GM12878 (cell line): ENCODE data around the gene BPI. TPM values are rescaled to one million over a fixed set of nuclear protein-coding genes. Genes with fewer than 3 reads are reported as not detected.

Source experiments
- ATAC-seq: fragments of 200-7000 bp; cut with Tn5 transposase; 3 replicates; pipeline ENCODE4 v1.9.1; 2020; ENCODE audit warnings: mild to moderate bottlenecking, moderate library complexity
- BruUV-seq: library from RNA; stranded (reverse); fragments of 400-500 nt; replicated peaks from 2 replicates; lab custom pipeline; 2021; lab: Mats Ljungman, UMichigan
- CTCF ChIA-PET: fragments of 300-600 bp; sonication (Branson Sonifier 250); formaldehyde crosslinking; extraction: SDS; loops from one replicate; lab custom pipeline; 2021; ENCODE audit warnings: inconsistent platforms; lab: Yijun Ruan, JAX
- POLR2A ChIA-PET: fragments of 350-600 bp; formaldehyde crosslinking; extraction: SDS; loops from one replicate; lab custom pipeline; 2021; ENCODE audit warnings: inconsistent platforms; lab: Charles Lee
- RAD21 ChIA-PET: fragments of 300-600 bp; sonication (Branson Sonifier 250); formaldehyde crosslinking; loops from one replicate; lab custom pipeline; 2023; ENCODE audit warnings: antibody characterized with exemption; ENCODE audit not compliant: unreplicated experiment; lab: Charles Lee
- SMC1A ChIA-PET: fragments of 300-600 bp; sonication (Branson Sonifier 250); formaldehyde crosslinking; loops from one replicate; lab custom pipeline; 2023; ENCODE audit not compliant: unreplicated experiment, uncharacterized antibody; lab: Charles Lee
- DNase-seq: peaks from one replicate; pipeline ENCODE4 v3.0.0-alpha.2; 2011; ENCODE audit warnings: low read depth, low spot score
- FAIRE-seq: peaks from 3 replicates; lab custom pipeline; 2011; peaks lifted over from hg19 to GRCh38; lab: Jason Lieb, UNC
- H2AFZ ChIP-seq: 2 replicates; pipeline ENCODE4 v1.6.0; 2011; ENCODE audit warnings: low read depth, low read length, control low read depth; ENCODE audit not compliant: control insufficient read depth
- H3K27ac ChIP-seq: 2 replicates; pipeline ENCODE4 v1.5.1; 2011; ENCODE audit warnings: control low read depth; ENCODE audit not compliant: control insufficient read depth, insufficient read depth
- H3K27me3 ChIP-seq, 2 experiments: replicated peaks in 1 of 2; 2 replicates each; pipeline versions ENCODE4 v1.6.0 to v1.6.1; 2011; ENCODE audit warnings: low read length in 1 of 2; ENCODE audit not compliant: control insufficient read depth in 2 of 2, insufficient read depth in 2 of 2
- H3K36me3 ChIP-seq, 2 experiments: 2 replicates each; pipeline ENCODE4 v1.5.1; 2011; ENCODE audit warnings: low read length in 1 of 2; ENCODE audit not compliant: control insufficient read depth in 2 of 2, insufficient read depth in 2 of 2
- H3K4me1 ChIP-seq: 2 replicates; pipeline ENCODE4 v1.6.1; 2011; ENCODE audit warnings: mild to moderate bottlenecking, low read length, moderate library complexity, mixed read lengths; ENCODE audit not compliant: control insufficient read depth, insufficient read depth
- H3K4me2 ChIP-seq: 2 replicates; pipeline ENCODE4 v1.6.0; 2011; ENCODE audit warnings: control low read depth; ENCODE audit not compliant: control insufficient read depth, insufficient read depth
- H3K4me3 ChIP-seq: fragments of 200-600 bp; sonication (generic); 2 replicates; pipeline ENCODE4 v1.5.1; 2016
- H3K79me2 ChIP-seq: 2 replicates; pipeline ENCODE4 v1.6.0; 2011; ENCODE audit warnings: low read length; ENCODE audit not compliant: control insufficient read depth, insufficient read depth
- H3K9ac ChIP-seq: 2 replicates; pipeline ENCODE4 v1.8.0; 2011; ENCODE audit warnings: low read length, control low read depth, mixed read lengths; ENCODE audit not compliant: control insufficient read depth, insufficient read depth
- H3K9me3 ChIP-seq: replicated peaks from 3 replicates; pipeline ENCODE4 v1.5.1; 2011; ENCODE audit warnings: mild to moderate bottlenecking, low read length; ENCODE audit not compliant: control insufficient read depth, insufficient read depth
- H4K20me1 ChIP-seq: 2 replicates; pipeline ENCODE4 v1.6.0; 2011; ENCODE audit not compliant: control insufficient read depth, insufficient read depth
- MEF2A ChIP-seq: IDR thresholded peaks from 2 replicates; pipeline ENCODE4 v1.6.1; 2011; ENCODE audit warnings: low read depth, mild to moderate bottlenecking, low read length, moderate library complexity; ENCODE audit not compliant: insufficient read depth
- SMARCA5 ChIP-seq: fragments of 450-650 bp; IDR thresholded peaks from 2 replicates; pipeline ENCODE4 v1.6.1; 2017; ENCODE audit warnings: mild to moderate bottlenecking
- SREBF1 ChIP-seq: IDR thresholded peaks from 2 replicates; pipeline ENCODE4 v1.6.1; 2012; ENCODE audit warnings: mild to moderate bottlenecking, low read length
- TCF3 ChIP-seq: IDR thresholded peaks from 2 replicates; pipeline ENCODE4 v1.6.1; 2012; ENCODE audit warnings: low read depth, mild to moderate bottlenecking, low read length, borderline replicate concordance; ENCODE audit not compliant: insufficient read depth
- WRNIP1 ChIP-seq: IDR thresholded peaks from 2 replicates; pipeline ENCODE4 v1.6.1; 2011; ENCODE audit warnings: low read depth, low read length, improper control_type of control experiment, borderline replicate concordance
- ZNF24 ChIP-seq: fragments of 450-650 bp; IDR thresholded peaks from 2 replicates; pipeline ENCODE4 v1.6.1; 2017; ENCODE audit warnings: antibody characterized with exemption, mild to moderate bottlenecking
- ZNF622 ChIP-seq: fragments of 450-650 bp; IDR thresholded peaks from 2 replicates; pipeline ENCODE4 v1.6.1; 2017; ENCODE audit warnings: mild to moderate bottlenecking, inconsistent platforms
- WGBS: methylation state at CpG from one replicate; pipeline ENCODE4 v1.1.6; 2016; ENCODE audit warnings: low lambda C conversion rate; ENCODE audit not compliant: insufficient replicate concordance, insufficient coverage; ENCODE audit errors: missing lambda C conversion rate; 5-methylcytosine and 5-hydroxymethylcytosine counted together
- in situ Hi-C: fragments of 300-500 bp; cut with MboI; formaldehyde crosslinking; loops from 9 replicates; pipeline ENCODE4 v1.14.3; 2018; ENCODE audit warnings: mixed read lengths
- intact Hi-C: fragments of 100-400 bp; cut with micrococcal nuclease; formaldehyde crosslinking; loops from one replicate; pipeline ENCODE4 v1.14.2; 2022; ENCODE audit not compliant: unreplicated experiment
- polyA plus RNA-seq, 11 experiments: library from polyadenylated mRNA; depleted of rRNA in 4 of 11; unstranded in 6 of 11; stranded (reverse) in 5 of 11; fragments of >200 nt; fragmentation: Nextera tagmentation in 4 of 11; fragmentation: Illumina TruSeq in 1 of 11; extraction: Ambion mirVana in 4 of 11; extraction: Trizol in 1 of 11; gene quantifications; 1 replicate in 1 of 11; 2 replicates in 10 of 11; pipeline versions ENCODE4 v1.2.1 to v1.2.3, GENCODE V29; 2011 to 2016; ENCODE audit warnings: inconsistent platforms in 2 of 11, missing spikeins in 2 of 11, low read depth in 1 of 11
- total RNA-seq, 4 experiments: library from RNA; depleted of rRNA in 3 of 4; stranded (reverse); fragments of >200 nt in 3 of 4; fragmentation: Illumina TruSeq in 1 of 4; extraction: Trizol in 1 of 4; gene quantifications; 2 replicates each; pipeline versions ENCODE4 v1.2.1 to v1.2.3, GENCODE V29; 2013 to 2021
- TF ChIP-seq, protein P1 (sequence below): IDR thresholded peaks from 2 replicates; pipeline ENCODE4 v1.6.1; 2011; ENCODE audit warnings: borderline replicate concordance, low read depth, mild to moderate bottlenecking, moderate library complexity, low read length; ENCODE audit not compliant: insufficient read depth, poor library complexity, severe bottlenecking
- TF ChIP-seq, protein P2 (sequence below): IDR thresholded peaks from 2 replicates; pipeline ENCODE4 v1.6.1; 2012; ENCODE audit warnings: low read depth, low read length, improper control_type of control experiment
- TF ChIP-seq, protein P3 (sequence below): fragments of 450-650 bp; IDR thresholded peaks from 2 replicates; pipeline ENCODE4 v1.6.1; 2016; ENCODE audit warnings: mild to moderate bottlenecking
- TF ChIP-seq, protein P4 (sequence below): IDR thresholded peaks from 2 replicates; pipeline ENCODE4 v1.6.1; 2011; ENCODE audit warnings: low read depth, low read length, improper control_type of control experiment, borderline replicate concordance
- TF ChIP-seq, protein P5 (sequence below): fragments of 450-650 bp; IDR thresholded peaks from 2 replicates; pipeline ENCODE4 v1.6.1; 2016; ENCODE audit warnings: mild to moderate bottlenecking, moderate library complexity, borderline replicate concordance

Gene BPI
- total and polyA plus RNA-seq, 10 of the 15 experiments (the other 5 are each of a cell fraction or from before 2014, with no cell fraction given), result not detected

DNA sequence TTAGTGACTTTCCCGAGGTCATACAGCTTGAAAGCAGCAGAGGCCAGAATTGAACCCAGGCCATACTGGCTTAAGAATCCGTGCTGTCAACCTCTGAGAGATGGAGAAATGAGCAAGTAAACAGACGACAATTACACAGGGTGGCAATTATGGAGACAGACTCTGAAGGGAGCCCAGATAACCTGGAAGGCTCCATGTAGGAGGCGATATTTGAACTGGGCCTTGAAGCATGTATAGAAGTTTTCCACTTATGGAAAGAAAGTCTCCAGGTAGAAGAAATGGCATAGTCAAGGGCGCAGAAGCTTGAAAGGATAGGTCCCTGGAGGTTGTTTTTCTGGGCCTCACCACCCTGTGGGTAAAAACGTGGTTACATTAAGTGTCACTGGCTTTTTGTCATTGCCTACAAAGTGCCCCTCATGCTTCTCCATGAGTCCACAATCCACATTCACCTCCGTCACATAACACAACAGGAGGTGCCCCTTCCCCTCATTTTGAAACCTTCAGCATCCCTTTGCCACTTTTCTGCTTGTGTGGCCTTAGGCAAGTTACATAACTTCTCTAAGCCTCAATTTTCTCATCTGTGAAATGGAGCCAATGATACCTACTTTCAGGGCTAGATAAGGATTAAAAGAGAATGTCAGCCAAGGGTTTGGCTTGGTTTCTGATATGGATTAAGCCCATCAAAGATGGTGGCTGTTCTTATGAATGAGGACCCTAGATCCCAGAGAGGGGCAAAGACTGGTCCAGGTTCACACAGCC is 5.9 kb upstream of the BPI start:
- FAIRE-seq (no peak), ATAC-seq (no peak), DNase-seq (no peak)
- no peak overlapping the region for H3K4me2 ChIP-seq
- H3K79me2 ChIP-seq, result no peaks in the 10 kb centered on the region
- no peak overlapping the region for H3K27ac ChIP-seq
- no peaks in the 10 kb centered on the region for H3K36me3 ChIP-seq
- H3K4me3 ChIP-seq, result no peak overlapping the region
- H3K9me3 ChIP-seq, result no peaks in the 10 kb centered on the region
- H3K4me1 ChIP-seq, result no peaks in the 10 kb centered on the region
- in situ Hi-C loops (no loop called here), intact Hi-C loops (no loop called here)
- peaks cover 3 to 5% of the 10 kb centered on the region in 2 experiments; a peak in 2 of 4 replicates for H3K27me3 ChIP-seq
- no TSS peak for BruUV-seq
- POLR2A ChIA-PET, result no interaction called here
- 29% methylated on average over 7 of the region's 7 CpGs for WGBS
- SMC1A ChIA-PET, result no interaction called here
- H2AFZ ChIP-seq, result no peak overlapping the region
- RAD21 ChIA-PET, result no interaction called here
- CTCF ChIA-PET, result no interaction called here
- no peak overlapping the region for H3K9ac ChIP-seq
- H4K20me1 ChIP-seq, result no peaks in the 10 kb centered on the region
- TF ChIP-seq, protein P1, sequence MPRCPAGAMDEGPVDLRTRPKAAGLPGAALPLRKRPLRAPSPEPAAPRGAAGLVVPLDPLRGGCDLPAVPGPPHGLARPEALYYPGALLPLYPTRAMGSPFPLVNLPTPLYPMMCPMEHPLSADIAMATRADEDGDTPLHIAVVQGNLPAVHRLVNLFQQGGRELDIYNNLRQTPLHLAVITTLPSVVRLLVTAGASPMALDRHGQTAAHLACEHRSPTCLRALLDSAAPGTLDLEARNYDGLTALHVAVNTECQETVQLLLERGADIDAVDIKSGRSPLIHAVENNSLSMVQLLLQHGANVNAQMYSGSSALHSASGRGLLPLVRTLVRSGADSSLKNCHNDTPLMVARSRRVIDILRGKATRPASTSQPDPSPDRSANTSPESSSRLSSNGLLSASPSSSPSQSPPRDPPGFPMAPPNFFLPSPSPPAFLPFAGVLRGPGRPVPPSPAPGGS, result no peak
- TF ChIP-seq, protein P2, sequence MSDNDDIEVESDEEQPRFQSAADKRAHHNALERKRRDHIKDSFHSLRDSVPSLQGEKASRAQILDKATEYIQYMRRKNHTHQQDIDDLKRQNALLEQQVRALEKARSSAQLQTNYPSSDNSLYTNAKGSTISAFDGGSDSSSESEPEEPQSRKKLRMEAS, result no peak
- TF ChIP-seq SMARCA5 (no peak), ZNF24 (no peak), WRNIP1 (no peak), ZNF622 (no peak), TCF3 (no peak), SREBF1 (no peak), MEF2A (no peak)
- TF ChIP-seq, protein P3, sequence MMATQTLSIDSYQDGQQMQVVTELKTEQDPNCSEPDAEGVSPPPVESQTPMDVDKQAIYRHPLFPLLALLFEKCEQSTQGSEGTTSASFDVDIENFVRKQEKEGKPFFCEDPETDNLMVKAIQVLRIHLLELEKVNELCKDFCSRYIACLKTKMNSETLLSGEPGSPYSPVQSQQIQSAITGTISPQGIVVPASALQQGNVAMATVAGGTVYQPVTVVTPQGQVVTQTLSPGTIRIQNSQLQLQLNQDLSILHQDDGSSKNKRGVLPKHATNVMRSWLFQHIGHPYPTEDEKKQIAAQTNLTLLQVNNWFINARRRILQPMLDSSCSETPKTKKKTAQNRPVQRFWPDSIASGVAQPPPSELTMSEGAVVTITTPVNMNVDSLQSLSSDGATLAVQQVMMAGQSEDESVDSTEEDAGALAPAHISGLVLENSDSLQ, result no peak
- TF ChIP-seq, protein P4, sequence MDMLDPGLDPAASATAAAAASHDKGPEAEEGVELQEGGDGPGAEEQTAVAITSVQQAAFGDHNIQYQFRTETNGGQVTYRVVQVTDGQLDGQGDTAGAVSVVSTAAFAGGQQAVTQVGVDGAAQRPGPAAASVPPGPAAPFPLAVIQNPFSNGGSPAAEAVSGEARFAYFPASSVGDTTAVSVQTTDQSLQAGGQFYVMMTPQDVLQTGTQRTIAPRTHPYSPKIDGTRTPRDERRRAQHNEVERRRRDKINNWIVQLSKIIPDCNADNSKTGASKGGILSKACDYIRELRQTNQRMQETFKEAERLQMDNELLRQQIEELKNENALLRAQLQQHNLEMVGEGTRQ, result no peak
- TF ChIP-seq, protein P5, sequence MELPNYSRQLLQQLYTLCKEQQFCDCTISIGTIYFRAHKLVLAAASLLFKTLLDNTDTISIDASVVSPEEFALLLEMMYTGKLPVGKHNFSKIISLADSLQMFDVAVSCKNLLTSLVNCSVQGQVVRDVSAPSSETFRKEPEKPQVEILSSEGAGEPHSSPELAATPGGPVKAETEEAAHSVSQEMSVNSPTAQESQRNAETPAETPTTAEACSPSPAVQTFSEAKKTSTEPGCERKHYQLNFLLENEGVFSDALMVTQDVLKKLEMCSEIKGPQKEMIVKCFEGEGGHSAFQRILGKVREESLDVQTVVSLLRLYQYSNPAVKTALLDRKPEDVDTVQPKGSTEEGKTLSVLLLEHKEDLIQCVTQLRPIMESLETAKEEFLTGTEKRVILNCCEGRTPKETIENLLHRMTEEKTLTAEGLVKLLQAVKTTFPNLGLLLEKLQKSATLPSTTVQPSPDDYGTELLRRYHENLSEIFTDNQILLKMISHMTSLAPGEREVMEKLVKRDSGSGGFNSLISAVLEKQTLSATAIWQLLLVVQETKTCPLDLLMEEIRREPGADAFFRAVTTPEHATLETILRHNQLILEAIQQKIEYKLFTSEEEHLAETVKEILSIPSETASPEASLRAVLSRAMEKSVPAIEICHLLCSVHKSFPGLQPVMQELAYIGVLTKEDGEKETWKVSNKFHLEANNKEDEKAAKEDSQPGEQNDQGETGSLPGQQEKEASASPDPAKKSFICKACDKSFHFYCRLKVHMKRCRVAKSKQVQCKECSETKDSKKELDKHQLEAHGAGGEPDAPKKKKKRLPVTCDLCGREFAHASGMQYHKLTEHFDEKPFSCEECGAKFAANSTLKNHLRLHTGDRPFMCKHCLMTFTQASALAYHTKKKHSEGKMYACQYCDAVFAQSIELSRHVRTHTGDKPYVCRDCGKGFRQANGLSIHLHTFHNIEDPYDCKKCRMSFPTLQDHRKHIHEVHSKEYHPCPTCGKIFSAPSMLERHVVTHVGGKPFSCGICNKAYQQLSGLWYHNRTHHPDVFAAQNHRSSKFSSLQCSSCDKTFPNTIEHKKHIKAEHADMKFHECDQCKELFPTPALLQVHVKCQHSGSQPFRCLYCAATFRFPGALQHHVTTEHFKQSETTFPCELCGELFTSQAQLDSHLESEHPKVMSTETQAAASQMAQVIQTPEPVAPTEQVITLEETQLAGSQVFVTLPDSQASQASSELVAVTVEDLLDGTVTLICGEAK, result no peak
